HG02884 (cell line): Measurements from ENCODE around the gene ARPC1B.
"Not testable (repeated sequence)": the region's sequence is repeated elsewhere in the genome, so short reads cannot be mapped to it uniquely, and the experiment has no call there.

Experiments used
- ATAC-seq: cut with Tn5 transposase; IDR thresholded peaks from one replicate; pipeline ENCODE4 v1.9.1; 2021; ENCODE audit warnings: mild to moderate bottlenecking, moderate library complexity; ENCODE audit not compliant: unreplicated experiment

Gene ARPC1B

DNA sequence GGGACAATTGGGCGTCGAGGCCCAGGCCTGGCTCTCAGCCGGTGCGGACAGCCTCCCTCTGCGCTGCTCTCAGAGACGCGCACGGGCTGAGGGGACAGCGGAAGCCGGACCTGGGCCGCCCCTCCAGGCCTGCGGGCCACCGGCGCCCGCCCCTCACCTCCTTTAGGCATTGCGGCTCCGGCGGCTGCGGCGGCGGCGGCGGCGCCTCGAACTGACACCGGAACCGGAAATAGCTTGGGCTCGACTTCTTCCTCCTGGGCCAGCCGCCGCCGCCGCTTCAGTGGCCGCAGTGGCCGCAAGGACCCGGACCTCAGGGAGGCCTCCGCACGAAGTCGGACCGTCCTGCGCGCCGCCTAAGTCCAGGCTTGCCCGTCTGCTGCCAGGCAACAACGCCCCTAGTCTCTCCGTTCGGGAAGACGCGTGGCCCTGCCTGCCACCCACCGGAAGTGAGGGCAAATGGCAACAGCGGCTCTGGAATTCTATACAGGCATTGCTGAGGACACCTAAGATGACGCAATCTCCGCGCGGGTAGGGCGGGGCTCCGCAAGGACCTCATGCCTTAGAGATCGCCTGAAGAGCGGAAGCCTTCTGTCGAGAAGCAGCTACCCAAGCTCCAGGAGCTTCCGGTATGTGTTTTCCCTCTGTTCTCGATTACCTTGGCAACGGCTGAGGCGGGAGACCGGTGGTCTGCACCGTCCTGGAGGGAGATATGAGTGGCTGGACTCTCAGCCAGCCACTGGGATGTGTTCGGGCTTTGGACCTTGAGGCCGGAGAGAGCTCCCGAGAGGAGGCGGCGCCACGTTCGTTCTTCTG lies 34.1 kb downstream of the ARPC1B start, which contains the start of the genes BUD31 and PDAP1:
TSS of gene BUD31 (plus strand) at position 591 of the 813 bp plus-strand sequence. CDS start 2,124 bp downstream, outside the sequence.
TSS of gene PDAP1 (minus strand) at position 219 of the 813 bp plus-strand sequence. CDS start at position 170, 49 bp downstream.
- ATAC-seq, result peak; percentile 71

DNA sequence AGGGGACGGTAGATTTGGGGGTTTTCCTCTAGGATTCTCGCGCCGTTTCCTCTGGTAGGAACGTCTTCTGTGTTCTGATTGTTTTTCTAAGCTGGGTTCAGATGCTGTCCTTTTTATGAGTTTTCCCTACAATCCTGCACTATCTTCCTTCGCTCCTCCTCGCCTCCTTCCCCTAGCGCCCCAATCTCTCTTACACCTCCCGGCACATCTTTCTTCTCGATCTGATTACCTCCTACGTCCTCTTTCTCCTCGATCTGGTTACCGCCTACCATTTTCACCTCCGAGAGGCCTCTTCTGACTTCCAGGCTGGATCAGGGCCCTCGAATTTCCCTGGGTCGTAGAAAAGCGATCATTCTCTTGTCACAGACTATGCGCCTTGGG lies 34.7 kb downstream of the ARPC1B start:
- ATAC-seq, result no peak

DNA sequence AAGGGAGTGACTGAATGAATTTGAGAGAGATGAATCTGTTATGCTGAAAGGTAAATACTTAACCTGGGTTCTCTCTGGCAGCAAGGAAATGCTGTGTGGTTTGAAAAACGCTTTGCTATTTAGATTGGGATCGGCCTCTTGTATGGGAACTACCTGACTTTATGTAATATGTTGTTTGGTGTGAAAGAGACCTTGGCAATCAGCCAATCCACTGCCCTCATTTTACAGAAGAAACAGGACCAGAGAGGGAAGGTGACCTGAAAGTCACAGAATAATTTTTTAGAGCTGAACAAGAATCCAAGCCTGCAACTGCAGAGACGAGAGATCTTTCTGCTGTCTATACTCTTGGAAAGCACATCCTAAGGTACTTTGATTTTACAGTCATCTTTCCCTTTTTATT lies 35.3 kb downstream of the ARPC1B start:
- no peak for ATAC-seq

DNA sequence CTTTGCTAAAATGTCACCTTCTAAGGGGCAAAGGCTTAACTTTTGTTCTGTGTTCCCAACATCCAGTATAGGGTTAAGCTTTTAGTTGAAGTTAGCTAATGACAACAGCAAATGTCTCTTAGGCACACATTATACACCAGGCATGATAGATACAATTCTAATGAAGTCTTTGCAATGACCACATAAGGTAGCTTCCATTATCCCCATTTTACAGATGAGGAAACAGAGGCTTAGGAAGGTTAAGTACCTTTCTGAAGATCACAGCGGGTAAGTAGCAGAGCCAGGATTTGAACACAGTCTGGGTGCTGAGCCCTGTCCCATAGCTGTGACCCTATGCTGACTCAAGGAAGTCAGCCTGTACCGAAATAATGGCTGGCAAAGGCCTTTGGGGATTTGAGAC lies 36.1 kb downstream of the ARPC1B start:
- no peak for ATAC-seq

DNA sequence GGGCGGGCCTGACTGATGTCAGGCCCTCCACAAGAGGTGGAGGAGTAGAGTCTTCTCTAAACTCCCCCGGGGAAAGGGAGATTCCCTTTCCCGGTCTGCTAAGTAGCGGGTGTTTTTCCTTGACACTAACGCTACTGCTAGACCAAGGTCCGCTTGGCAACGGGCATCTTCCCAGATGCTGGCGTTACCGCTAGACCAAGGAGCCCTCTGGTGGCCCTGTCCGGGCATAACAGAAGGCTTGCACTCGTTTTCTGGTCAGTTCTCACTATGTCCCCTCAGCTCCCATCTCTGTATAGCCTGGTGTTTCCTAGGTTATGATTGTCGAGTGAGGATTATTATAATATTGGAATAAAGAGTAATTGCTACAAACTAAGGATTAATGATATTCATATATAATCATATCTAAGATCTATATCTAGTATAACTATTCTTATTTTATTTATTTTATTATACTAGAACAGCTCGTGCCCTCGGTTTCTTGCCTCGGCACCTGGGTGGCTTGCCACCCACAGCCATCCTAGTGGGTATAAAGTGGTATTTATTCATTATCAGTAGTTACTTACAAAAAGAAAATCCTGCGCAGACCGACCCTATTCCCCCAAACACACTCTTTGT lies 41.1 kb downstream of the ARPC1B start:
- not testable (repeated sequence) for ATAC-seq

DNA sequence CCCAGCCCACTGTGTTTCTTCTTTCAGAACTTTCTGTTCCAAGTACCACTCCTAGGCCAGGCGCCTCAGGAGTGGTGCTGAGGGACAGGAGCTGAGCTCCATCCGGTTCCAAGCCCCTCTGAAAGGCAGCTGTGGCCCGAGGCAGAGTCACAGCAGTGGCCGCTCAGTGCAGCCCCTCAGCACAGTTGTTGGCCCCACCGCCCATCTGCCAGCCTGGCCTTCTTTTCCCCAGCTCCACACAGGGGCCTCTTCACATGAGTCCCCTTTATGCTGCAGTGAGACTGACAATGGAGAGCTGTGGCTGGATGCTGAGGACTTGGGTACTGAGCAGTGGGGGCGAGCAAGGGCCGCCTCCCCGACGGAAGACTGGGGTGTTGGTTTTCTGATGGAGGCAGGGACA lies 43.7 kb downstream of the ARPC1B start:
- ATAC-seq, result no peak

DNA sequence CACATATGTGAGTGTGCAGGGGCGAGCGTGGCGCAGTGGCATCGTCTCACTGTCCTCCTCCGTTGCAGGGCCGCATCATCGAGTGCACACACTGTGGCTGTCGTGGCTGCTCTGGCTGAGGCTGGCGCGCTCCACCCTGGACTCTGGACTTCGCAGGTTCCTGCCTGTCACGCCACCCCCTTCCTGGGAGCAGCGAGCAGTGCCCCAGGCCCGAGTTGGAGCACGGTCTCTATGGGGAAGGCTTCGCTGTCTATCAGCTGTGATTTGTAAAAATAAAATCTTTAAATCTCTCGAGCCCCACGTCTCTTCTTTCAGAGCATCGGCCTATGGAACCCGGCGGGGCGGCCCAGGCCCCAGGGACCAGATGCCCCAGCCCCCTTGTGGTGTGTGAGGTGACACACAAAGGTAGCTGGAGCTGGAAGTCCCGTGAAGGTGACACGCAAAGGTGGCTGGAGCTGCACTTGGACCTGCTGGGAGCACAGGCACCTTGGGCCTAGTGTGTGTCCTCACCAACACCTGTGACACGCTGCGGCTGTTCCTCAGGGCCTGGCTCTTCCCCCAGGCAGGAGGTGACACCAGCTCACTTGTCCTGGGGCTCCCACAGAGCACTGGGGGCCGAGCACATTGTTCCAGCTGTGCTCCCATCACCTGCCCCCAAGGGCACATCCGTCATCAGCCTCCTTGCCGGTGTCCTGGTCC lies 44.9 kb downstream of the ARPC1B start:
- no peak for ATAC-seq

DNA sequence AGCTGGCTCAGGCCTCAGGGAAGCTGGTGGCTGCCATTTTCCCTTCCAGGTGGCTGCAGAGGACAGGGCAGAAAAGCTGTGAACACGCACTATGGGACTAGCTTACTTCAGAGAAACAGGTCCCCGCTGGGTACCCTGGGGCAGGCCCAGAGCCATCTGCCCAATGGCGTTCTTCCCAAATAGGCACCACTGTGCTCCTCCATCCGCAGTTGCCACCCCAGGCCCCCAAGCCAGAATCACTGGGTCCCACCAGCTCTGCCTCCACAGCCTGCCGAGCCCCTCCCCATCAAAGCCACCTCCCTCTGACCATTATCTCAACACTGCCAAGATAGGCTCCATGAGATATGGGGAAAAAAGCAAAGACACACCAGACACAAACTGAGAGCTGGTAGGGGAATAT lies 45.7 kb downstream of the ARPC1B start:
- ATAC-seq, result no peak

DNA sequence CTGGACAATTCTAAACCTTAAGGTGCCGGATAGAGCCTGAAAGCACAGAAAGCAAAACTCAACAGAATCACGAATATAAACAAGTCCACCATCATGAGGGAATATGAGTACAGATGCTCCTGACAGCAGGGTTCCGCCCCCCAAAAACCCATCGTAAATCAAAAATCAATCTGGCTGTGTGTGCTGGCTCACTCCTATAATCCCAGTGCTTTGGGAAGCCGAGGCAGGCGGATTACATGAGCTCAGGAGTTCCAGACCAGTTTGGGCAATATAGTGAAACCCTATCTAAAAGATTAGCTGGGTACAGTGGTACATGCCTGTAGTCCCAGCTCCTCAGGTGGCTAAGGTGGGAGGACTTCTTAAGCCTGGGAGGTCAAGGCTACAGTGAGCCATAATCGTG lies 46.5 kb downstream of the ARPC1B start:
- ATAC-seq, result no peak

DNA sequence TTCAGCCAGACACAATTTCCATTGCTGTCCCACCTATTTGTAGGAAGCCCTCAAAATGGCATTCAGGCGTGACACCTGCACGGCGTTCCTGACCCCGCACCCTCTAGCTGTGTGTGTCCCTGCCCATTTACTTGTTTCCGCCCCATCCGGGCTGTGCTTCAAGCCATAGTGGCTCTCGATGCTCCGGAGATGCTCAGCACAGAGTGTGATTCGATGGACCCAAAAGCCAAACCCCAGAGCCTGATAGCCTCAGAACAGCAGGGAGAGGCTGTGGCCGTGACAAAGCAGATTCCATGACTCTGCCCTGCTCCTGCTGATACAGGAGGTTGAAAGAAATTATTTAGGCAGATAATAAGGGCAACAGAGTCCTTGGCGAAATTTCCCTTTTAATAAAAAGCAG lies 47.7 kb downstream of the ARPC1B start:
- ATAC-seq, result no peak

DNA sequence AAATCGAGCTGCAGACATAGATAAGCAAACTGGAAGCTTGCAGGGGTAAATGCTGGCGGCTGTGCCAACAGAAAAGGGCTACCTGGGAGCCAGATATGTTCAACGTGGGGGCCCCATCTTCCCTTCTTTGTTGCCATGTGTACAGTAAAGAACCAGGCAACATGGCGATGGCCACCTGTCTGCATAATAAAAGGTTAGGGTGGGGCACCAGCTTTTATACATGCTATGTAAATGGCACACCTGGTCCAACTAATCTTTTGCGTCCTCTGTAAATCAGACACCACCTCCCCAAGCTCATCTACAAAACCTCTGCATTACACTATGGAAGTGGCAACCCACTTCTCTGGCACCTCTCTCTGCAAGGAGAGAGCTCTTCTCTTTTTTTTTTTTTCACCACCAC lies 48.1 kb downstream of the ARPC1B start:
- ATAC-seq, result no peak

DNA sequence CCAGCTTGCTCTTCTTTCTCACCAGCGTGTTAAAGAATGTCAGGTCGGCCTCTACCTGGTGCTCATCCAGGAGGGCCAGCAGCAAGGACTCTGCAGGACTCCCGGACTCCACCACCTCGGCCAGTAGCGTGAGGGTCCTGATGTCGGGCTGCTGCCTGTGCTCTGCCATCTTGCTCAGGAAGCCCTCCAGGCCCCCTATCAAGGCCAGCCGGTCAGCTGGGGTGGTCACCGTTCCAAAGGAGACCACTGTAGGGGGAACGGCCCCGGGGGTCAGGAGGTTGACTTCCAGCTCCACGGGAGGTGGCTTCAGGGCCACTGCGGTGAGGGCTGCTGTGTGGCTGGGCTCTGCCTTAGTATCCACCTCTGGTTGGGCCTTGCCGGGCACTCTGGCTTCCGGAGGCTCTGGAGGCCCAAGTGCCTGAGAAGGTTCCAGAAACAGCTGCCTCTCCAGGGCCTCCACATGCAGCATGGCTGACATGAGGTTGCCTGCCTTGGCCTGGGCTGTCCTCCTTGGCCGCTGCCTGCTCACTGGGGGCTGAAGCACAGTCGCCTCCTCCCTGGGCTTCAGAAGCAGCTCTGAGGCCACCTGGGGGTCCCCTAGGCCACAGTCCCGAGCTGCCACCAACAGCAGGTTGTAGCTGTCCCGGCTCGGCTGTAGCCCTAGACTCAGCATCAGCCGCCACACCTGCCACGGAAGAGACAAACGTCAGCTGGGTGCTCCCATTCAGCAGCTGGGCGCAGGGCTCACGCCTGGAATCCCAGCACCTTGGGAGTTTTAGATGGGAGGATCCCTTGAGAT lies 50.6 kb downstream of the ARPC1B start:
- ATAC-seq, result no peak

DNA sequence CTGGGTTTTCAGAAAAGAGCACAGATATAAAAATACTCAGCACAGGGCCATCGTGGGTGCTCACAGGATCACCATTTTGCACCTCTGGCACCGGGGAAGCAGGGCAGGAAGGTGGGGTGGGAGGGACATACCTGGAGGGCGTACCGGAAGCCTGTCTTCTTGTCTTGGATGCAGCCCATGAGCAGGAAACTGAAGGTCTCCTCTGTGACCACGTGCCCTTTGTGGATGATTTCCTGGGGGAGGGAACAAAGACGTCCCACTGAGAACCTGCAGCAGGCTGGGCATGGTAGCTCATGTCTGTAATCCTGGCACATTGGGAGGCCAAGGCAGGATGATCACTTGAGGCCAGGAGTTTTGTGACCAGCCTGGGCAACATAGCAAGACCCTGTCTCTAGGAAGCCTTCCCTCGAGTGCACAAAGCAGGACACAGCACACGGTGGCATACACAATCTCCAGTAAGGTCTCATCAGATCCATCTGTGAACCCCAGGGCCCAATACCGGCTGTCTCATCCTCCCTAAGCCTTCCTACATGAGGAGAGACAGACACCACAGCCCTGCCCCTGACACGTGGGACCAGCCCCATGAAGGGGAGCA lies 54.5 kb downstream of the ARPC1B start:
- no peak for ATAC-seq

DNA sequence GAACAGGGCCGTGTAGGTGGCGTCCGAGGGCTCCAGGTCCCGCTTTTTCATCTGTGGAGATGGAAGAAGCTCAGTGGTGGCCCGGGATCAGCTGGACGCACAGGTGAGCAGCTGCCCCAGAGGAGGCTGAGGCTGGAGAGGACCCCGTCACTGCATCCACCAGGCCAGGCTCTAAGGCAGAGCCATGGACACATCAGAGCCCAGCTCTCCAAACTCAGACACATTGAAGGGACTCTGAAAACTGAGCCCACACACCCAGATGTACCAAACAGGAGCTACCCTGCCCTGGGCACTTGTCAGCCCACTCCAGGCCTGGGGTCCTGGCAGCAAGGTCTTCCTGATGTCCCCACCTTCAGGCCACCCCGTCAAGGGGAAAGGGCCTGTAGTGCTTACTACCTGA lies 55.2 kb downstream of the ARPC1B start:
- no peak for ATAC-seq

DNA sequence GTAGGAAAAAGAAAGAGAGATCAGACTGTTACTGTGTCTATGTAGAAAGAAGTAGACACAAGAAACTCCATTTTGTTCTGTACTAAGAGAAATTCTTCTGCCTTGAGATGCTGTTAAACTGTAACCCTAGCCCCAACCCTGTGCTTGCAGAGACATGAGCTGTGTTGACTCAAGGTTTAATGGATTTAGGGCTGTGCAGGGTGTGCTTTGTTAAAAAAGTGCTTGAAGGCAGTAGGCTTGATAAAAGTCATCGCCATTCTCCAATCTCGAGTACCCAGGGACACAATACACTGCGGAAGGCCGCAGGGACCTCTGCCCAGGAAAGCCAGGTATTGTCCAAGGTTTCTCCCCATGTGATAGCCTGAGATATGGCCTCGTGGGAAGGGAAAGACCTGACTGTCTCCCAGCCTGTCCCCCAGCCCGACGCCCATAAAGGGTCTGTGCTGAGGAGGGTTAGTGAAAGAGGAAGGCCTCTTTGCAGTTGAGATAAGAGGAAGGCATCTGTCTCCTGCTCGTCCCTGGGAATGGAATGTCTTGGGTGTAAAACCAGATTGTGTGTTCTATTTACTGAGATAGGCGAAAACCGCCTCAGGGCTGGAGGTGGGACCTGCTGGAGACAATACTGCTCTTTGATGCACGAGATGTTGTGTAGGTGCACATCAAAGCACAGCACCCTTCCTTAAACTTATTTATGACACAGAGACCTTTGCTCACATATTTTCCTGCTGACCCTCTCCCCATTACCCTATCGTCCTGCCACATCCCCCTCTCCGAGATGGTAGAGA lies 57.4 kb downstream of the ARPC1B start:
- ATAC-seq, result not testable (repeated sequence)

DNA sequence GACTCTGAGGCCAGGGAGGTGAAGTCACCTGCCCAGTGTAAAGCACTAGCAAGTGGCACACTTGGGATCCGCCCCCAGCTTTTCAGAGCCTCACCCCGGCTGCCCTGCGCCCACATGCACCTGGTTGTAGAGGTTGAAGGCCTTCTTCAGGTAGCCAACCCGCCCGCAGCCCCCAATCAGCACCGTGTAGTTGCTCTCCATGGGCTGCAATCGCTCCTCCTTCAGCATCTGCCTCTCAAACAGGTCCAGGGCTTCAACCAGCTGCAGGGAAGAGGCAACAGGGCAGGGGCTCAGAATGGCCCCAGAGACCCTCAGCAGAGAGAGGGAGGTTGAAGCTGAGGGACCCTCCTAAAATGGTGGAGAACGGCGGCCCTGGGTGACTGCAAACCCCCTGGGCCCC lies 58.6 kb downstream of the ARPC1B start:
- no peak for ATAC-seq

DNA sequence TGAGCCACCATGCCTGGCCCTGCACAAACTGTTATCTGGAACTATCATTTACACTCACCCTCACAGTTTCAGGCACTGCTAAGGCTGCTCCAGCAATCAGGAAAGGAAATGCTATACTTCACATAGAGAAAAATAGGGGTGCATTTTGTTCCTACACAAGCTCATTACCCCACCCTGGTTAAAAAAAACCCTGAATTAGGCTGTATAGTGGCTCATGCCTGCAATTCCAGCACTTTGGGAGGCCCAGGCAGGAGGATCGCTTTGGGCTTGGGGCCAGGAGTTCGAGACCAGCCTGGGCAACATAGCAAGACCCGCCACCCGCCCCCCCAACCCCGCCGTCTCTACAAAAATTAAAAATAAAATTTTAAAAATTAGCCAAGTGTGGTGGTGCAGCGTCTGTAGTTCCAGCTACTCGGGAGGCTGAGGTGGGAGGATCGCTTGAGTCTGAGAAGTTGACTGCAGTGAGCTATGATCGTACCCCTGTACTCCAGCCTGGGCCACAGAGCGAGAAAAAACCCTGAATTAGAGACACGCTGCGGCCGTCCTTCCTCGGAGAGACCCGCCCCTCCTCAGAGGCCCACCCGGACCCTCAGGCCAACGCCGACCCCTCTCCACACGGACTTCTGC lies 63.5 kb downstream of the ARPC1B start:
- ATAC-seq, result no peak

DNA sequence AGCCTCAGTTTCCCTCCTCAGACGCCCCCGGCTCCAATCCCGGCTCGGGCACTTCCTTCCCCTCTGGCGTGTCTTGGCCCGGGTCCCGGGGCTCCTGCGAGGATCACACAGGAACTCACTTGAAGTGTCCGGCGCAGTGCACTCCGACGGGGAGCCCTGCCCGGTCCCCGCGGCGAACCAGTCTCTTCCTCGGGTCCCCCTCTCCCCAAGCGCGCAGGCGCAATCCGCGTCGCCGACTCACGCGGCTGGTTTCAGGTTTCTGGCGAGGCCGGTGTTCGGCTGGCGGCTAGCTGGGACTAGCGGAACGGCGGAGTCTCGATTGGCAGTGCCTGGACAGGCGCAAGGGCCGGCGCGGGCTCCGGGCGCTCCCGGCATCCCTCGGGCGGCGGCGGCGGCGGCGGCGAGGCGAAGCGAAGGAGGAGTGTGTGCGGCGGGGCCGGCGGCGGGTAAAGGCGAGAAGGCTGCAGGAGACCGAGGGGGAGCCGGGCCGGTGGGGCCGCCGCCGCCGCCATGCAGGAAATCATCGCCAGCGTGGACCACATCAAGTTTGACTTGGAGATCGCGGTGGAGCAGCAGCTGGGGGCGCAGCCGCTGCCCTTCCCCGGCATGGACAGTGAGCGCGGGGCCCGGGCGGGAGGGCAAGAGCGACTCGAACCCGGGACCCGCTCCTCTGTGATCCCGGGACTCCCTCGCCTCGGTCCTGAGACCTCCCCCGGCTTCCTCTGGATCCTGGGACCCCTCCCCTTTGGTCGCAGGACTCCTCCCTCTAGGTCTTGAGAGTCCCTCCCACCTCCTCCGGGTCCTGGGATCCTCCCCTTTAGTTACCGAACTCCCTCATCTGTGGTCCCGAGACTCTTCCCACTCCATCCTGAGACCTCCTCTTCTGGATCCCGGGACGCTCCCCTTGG lies 64.3 kb downstream of the ARPC1B start, which contains the start of the genes CPSF4 and PTCD1:
TSS of gene CPSF4 (plus strand) at position 371 of the 908 bp plus-strand sequence. CDS start at position 511, 140 bp downstream.
TSS of gene PTCD1 (minus strand) at position 226 of the 908 bp plus-strand sequence. CDS start 3,556 bp downstream, outside the sequence.
- ATAC-seq, result peak; percentile 82
